PC-3 (cell line): ENCODE measurements around the gene MACROD2. TPM values are rescaled to one million over a fixed set of nuclear protein-coding genes. Genes with fewer than 3 reads are reported as not detected.

ENCODE experiments used
- ATAC-seq: fragments of 200-7000 bp; cut with Tn5 transposase; 2 replicates; pipeline ENCODE4 v1.9.1; 2020; ENCODE audit warnings: mild to moderate bottlenecking, moderate library complexity
- BruUV-seq: library from RNA; stranded (reverse); fragments of 400-500 nt; replicated peaks from 2 replicates; lab custom pipeline; 2021; lab: Mats Ljungman, UMichigan
- CTCF ChIA-PET: fragments of 300-600 bp; sonication (Branson Sonifier 250); formaldehyde crosslinking; loops from one replicate; lab custom pipeline; 2022; ENCODE audit warnings: antibody characterized with exemption; lab: Charles Lee
- POLR2A ChIA-PET: fragments of 300-600 bp; sonication (Branson Sonifier 250); formaldehyde crosslinking; loops from one replicate; lab custom pipeline; 2022; ENCODE audit warnings: antibody characterized with exemption; ENCODE audit not compliant: unreplicated experiment; lab: Charles Lee
- DNase-seq: peaks from one replicate; pipeline ENCODE4 v3.0.0-alpha.2; 2015
- H2AFZ ChIP-seq: fragments of 300-600 bp; sonication (generic); 2 replicates; pipeline ENCODE4 v1.6.0; 2016; ENCODE audit warnings: antibody characterized with exemption, low read length
- H3F3A ChIP-seq: fragments of 300-600 bp; sonication (generic); one replicate; pipeline ENCODE4 v1.6.0; 2017; ENCODE audit warnings: antibody characterized with exemption, low read length, control low read depth, mild to moderate bottlenecking; ENCODE audit not compliant: unreplicated experiment
- H3K27ac ChIP-seq: fragments of 300-600 bp; sonication (generic); 2 replicates; pipeline ENCODE4 v1.5.1; 2016; ENCODE audit warnings: mild to moderate bottlenecking, low read length
- H3K27me3 ChIP-seq: fragments of 300-600 bp; sonication (generic); 2 replicates; pipeline ENCODE4 v1.6.1; 2016; ENCODE audit warnings: low read length, mixed read lengths
- H3K36me3 ChIP-seq: fragments of 300-600 bp; sonication (generic); 2 replicates; pipeline ENCODE4 v1.6.1; 2016; ENCODE audit warnings: low read depth, mixed run types, low read length, mixed read lengths
- H3K4me1 ChIP-seq: fragments of 300-600 bp; sonication (generic); 2 replicates; pipeline ENCODE4 v1.5.1; 2016; ENCODE audit warnings: low read length; ENCODE audit not compliant: insufficient read depth
- H3K4me2 ChIP-seq: fragments of 300-600 bp; sonication (generic); 2 replicates; pipeline ENCODE4 v1.6.0; 2016; ENCODE audit warnings: low read length
- H3K4me3 ChIP-seq: fragments of 300-600 bp; sonication (generic); 2 replicates; pipeline ENCODE4 v1.5.1; 2016; ENCODE audit warnings: mild to moderate bottlenecking, low read length, mixed read lengths
- H3K79me2 ChIP-seq: fragments of 300-600 bp; sonication (generic); 2 replicates; pipeline ENCODE4 v1.6.1; 2017; ENCODE audit warnings: low read length, mixed read lengths
- H3K9ac ChIP-seq: fragments of 300-600 bp; sonication (generic); 2 replicates; pipeline ENCODE4 v1.6.0; 2016; ENCODE audit warnings: mild to moderate bottlenecking, low read length
- H3K9me2 ChIP-seq: fragments of 300-600 bp; sonication (generic); replicated peaks from 2 replicates; pipeline ENCODE4 v1.6.1; 2016; ENCODE audit warnings: mixed run types, low read length, mixed read lengths
- H3K9me3 ChIP-seq: fragments of 300-600 bp; sonication (generic); 2 replicates; pipeline ENCODE4 v1.6.1; 2016; ENCODE audit warnings: low read length, mixed read lengths
- H4K20me1 ChIP-seq: fragments of 300-600 bp; sonication (generic); 2 replicates; pipeline ENCODE4 v1.6.1; 2016; ENCODE audit warnings: low read length, mixed read lengths
- EZH2 ChIP-seq: fragments of 300-600 bp; sonication (generic); IDR thresholded peaks from one replicate; pipeline ENCODE4 v1.6.1; 2017; ENCODE audit warnings: antibody characterized with exemption, mild to moderate bottlenecking, low read length; ENCODE audit not compliant: unreplicated experiment
- EZH2phosphoT487 ChIP-seq: fragments of 300-600 bp; sonication (generic); IDR thresholded peaks from 2 replicates; pipeline ENCODE4 v1.6.1; 2018; ENCODE audit warnings: mild to moderate bottlenecking, antibody characterized with exemption, low read length, borderline replicate concordance
- intact Hi-C: fragments of 100-400 bp; cut with micrococcal nuclease; formaldehyde crosslinking; loops from 2 replicates; pipeline ENCODE4 v1.9.0; 2023
- total RNA-seq: library from RNA; depleted of rRNA; stranded (reverse); fragments of >200 nt; gene quantifications from 2 replicates; pipeline ENCODE4 v1.2.3, GENCODE V29; 2014
- TF ChIP-seq, protein P1 (sequence below): fragments of 300-600 bp; sonication (generic); conservative IDR thresholded peaks from 2 replicates; pipeline ENCODE4 v1.5.1; 2017; ENCODE audit warnings: antibody characterized with exemption, low read depth, mild to moderate bottlenecking, low read length

MACROD2 gene
- total RNA-seq, 1 experiment from 2014 or later, result 3.1 TPM

GRCh38 chr20:15899967-15900366, 1904.7 kb downstream of the MACROD2 start:
- TF ChIP-seq EZH2phosphoT487 (no peak), EZH2 (no peak)
- TF ChIP-seq, protein P1, sequence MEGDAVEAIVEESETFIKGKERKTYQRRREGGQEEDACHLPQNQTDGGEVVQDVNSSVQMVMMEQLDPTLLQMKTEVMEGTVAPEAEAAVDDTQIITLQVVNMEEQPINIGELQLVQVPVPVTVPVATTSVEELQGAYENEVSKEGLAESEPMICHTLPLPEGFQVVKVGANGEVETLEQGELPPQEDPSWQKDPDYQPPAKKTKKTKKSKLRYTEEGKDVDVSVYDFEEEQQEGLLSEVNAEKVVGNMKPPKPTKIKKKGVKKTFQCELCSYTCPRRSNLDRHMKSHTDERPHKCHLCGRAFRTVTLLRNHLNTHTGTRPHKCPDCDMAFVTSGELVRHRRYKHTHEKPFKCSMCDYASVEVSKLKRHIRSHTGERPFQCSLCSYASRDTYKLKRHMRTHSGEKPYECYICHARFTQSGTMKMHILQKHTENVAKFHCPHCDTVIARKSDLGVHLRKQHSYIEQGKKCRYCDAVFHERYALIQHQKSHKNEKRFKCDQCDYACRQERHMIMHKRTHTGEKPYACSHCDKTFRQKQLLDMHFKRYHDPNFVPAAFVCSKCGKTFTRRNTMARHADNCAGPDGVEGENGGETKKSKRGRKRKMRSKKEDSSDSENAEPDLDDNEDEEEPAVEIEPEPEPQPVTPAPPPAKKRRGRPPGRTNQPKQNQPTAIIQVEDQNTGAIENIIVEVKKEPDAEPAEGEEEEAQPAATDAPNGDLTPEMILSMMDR, result no peak
- ChIA-PET POLR2A (no interaction called here), CTCF (no interaction called here)
- H3K4me3 ChIP-seq, result no peak overlapping the region
- no TSS peak for BruUV-seq
- H3K9ac ChIP-seq, result no peak overlapping the region
- ATAC-seq, result no peak
- no peak overlapping the region for H3K27ac ChIP-seq
- H3F3A ChIP-seq, result no peaks in the 10 kb centered on the region
- H3K36me3 ChIP-seq, result no peaks in the 10 kb centered on the region
- no peaks in the 10 kb centered on the region for H3K9me2 ChIP-seq
- no peaks in the 10 kb centered on the region for H3K27me3 ChIP-seq
- no peak overlapping the region for H3K4me2 ChIP-seq
- intact Hi-C loops, result no loop called here
- H4K20me1 ChIP-seq, result no peaks in the 10 kb centered on the region
- H3K4me1 ChIP-seq, result peaks cover 9% of the 10 kb centered on the region; the same call in 1 of the 2 replicates
- H3K79me2 ChIP-seq, result no peaks in the 10 kb centered on the region
- no peak overlapping the region for H2AFZ ChIP-seq
- no peaks in the 10 kb centered on the region for H3K9me3 ChIP-seq
- no peak for DNase-seq

DNA sequence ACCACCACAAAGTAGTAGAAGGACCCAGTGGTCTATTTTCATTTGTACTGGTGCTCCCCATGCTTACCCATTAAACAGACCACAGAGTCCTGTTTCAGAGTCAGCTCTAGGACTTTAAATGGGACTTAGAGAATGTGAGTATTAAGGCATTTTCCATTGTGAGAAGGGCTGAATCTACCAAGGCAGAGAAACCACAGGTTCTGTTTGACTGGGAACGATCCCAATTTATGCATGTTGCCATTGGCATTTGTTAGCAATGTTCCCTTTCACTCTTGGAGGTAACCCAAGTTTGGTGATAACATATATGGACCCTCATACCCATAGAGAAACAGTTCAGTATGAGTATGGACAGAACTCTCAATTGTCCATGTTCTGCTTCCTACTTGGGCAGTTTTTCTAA, 1905.1 kb downstream of the MACROD2 start:
- H3K9ac ChIP-seq, result no peak overlapping the region

DNA sequence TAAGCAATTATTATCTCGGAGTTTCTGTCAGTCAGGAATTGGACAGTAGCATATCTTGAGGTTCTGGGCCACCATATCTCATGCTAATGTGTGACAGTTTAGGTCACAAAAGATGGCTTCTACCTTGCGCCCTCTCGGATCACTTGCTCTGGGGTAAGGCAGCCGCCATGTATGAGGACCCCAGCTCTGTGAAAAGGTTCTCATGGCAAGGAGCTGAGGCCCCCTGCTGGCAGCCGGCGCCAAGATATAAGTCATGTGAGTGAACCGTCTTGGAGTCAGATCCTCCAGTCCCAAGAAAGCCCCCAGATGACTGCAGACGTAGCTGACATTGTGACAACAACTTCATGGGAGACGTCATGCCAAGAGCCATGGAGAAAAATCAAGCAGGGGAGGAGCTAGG, 1907.2 kb downstream of the MACROD2 start:
- TF ChIP-seq, protein P1, result peak; percentile 86
- no peak for TF ChIP-seq EZH2phosphoT487
- Histone ChIP-seq H3K4me1 (peaks cover 9% of the 10 kb centered on the region; the same call in 1 of the 2 replicates), H3K9ac (no peak overlapping the region), H3K79me2 (no peaks in the 10 kb centered on the region), H3K27ac (no peak overlapping the region), H3K4me2 (no peak overlapping the region), H3F3A (no peaks in the 10 kb centered on the region), H3K9me2 (no peaks in the 10 kb centered on the region), H2AFZ (no peak overlapping the region), H3K9me3 (no peaks in the 10 kb centered on the region), H3K4me3 (no peak overlapping the region), H3K36me3 (no peaks in the 10 kb centered on the region), H4K20me1 (no peaks in the 10 kb centered on the region), H3K27me3 (no peaks in the 10 kb centered on the region)
- intact Hi-C loops, result no loop called here
- ATAC-seq, result peak; percentile 48; the same call in 1 of the 2 replicates
- DNase-seq, result peak; percentile 48
- CTCF ChIA-PET, result interaction anchor here (0.6 to 1.1 kb wide), 3 partner anchors 26 to 671 kb away, joined by 3 to 5 read pairs (median 3); partner anchors contain the start of gene KIF16B
- POLR2A ChIA-PET, result no interaction called here
- no TSS peak for BruUV-seq

More for the DNA sequence above, 1905.1 kb downstream of the MACROD2 start:
- Histone ChIP-seq H3K4me1 (peaks cover 9% of the 10 kb centered on the region; the same call in 1 of the 2 replicates), H3K4me3 (no peak overlapping the region), H3K79me2 (no peaks in the 10 kb centered on the region), H2AFZ (no peak overlapping the region), H3K9me3 (no peaks in the 10 kb centered on the region), H4K20me1 (no peaks in the 10 kb centered on the region), H3K4me2 (no peak overlapping the region), H3K27me3 (no peaks in the 10 kb centered on the region), H3K9me2 (no peaks in the 10 kb centered on the region), H3K36me3 (no peaks in the 10 kb centered on the region), H3F3A (no peaks in the 10 kb centered on the region), H3K27ac (no peak overlapping the region)
- POLR2A ChIA-PET, result no interaction called here
- TF ChIP-seq, protein P1, result no peak
- TF ChIP-seq EZH2phosphoT487, result no peak
- no peak for TF ChIP-seq EZH2
- CTCF ChIA-PET, result no interaction called here
- intact Hi-C loops, result no loop called here
- ATAC-seq (peak; percentile 59), DNase-seq (peak; percentile 83)
- no TSS peak for BruUV-seq
